Fibroblast of skin of scalp (primary cell): ENCODE results near the gene IFNGR2. TPM values are rescaled to one million over a fixed set of nuclear protein-coding genes. Genes with fewer than 3 reads are reported as not detected.
"Not testable (repeated sequence)": the region's sequence is repeated elsewhere in the genome, so short reads cannot be mapped to it uniquely, and the experiment has no call there.

Source experiments
- DNase-seq: peaks from one replicate; pipeline ENCODE4 v3.0.0-alpha.2; 2013
- polyA plus RNA-seq, 2 experiments: library from polyadenylated mRNA; unstranded; fragments of 120-200 nt; gene quantifications; one replicate each; pipeline ENCODE4 v1.2.1, GENCODE V29; 2013; ENCODE audit not compliant: insufficient read length in 2 of 2

Gene IFNGR2, protein sequence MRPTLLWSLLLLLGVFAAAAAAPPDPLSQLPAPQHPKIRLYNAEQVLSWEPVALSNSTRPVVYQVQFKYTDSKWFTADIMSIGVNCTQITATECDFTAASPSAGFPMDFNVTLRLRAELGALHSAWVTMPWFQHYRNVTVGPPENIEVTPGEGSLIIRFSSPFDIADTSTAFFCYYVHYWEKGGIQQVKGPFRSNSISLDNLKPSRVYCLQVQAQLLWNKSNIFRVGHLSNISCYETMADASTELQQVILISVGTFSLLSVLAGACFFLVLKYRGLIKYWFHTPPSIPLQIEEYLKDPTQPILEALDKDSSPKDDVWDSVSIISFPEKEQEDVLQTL
- 65.7 TPM for polyA plus RNA-seq (2013, experiment 1 of 2; ENCODE audit: insufficient read length)
- 65.6 TPM for polyA plus RNA-seq (2013, experiment 2 of 2; ENCODE audit: insufficient read length)

DNA sequence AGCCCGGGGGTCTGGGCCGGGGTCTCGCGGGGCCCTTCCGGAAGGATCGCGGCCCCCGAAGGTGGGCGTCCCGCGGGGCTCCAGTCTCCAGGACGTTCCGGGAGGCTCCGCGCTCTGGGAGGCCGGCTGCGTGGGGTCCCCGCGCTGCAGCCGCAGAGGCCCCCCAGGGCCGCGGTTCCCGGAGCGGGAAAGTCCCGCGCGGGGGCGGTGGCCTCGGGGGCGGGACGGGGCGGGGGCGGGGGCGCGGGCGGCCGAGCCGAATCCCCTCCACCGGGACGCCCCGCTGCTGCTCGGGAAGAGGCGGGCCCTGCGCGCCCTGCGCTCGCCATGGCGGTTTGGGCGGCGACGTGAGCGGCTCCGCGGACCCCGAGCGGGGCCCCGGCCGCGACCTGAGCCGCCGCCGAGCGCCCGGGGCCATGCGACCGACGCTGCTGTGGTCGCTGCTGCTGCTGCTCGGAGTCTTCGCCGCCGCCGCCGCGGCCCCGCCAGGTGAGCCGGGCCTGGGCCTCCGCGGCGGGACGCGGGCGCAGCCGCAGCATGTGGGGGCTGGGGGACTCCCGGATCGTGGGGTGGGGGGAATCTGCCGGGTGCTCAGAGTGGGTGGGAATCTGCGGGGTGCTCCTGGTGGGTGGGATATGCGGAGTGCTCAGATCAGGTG lies at the start of gene IFNGR2:
TSS of gene IFNGR2 (plus strand) at position 286 of the 658 bp plus-strand sequence. CDS start at position 417, 131 bp downstream.
- peak; percentile 51 for DNase-seq

DNA sequence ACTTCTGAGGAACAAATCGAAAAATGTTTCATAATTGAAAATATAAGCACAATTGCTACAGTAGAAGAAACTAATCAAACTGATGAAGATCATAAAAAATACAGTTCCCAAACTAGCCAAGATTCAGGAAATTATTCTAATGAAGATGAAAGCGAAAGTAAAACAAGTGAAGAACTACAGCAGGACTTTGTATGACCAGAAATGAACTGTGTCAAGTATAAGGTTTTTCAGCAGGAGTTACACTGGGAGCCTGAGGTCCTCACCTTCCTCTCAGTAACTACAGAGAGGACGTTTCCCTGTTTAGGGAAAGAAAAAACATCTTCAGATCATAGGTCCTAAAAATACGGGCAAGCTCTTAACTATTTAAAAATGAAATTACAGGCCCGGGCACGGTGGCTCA lies 47.9 kb upstream of the IFNGR2 start:
- no peak for DNase-seq

DNA sequence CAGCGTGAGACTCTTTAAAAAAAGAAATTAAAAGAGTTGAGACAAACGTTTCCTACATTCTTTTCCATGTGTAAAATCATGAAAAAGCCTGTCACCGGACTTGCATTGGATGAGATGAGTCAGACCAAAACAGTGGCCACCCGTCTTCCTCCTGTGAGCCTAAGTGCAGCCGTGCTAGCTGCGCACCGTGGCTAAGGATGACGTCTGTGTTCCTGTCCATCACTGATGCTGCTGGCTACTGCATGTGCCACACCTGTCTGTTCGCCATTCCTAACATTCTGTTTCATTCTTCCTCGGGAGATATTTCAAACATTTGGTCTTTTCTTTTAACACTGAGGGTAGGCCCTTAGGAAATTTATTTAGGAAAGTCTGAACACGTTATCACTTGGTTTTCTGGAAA lies 47.2 kb upstream of the IFNGR2 start:
- DNase-seq = no peak

DNA sequence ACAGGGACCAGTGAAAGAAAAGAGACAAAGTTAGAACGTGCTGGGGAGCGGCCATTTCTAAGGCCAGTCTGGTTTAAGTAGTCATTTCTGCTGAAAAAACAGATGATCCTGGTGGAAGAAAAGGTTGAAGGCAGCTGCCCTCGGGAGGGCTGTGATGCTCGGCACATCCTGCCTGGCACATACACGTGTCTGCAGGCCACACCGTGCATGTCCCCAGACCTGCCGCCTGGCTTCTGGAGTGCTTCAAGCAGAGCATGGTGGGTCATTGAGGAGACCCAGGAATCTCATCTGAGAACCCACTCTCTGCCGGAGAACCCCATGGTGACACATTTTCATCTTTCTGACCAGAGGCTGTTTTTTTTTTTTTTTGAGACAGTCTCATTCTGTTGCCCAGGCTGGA lies 46.0 kb upstream of the IFNGR2 start:
- no peak for DNase-seq

DNA sequence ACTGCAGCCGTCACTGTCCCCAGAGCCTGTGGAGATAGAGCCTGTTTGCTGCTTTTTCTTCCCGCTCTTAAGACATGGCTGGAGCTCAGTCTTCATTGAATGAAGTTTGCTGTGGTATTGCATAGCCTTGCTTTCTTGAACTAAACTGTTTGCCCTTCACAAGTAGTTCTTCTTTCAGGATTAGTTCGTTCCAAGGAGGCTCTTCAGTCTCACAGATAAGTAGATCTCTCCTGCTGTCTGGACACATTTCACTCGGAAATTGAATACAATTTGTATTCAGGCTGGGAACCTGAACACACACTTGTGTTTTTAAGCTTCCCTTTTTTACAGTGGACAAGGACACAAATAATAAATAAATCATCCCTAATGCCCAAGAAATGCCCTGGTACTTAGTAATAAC lies 43.8 kb upstream of the IFNGR2 start:
- no peak for DNase-seq

DNA sequence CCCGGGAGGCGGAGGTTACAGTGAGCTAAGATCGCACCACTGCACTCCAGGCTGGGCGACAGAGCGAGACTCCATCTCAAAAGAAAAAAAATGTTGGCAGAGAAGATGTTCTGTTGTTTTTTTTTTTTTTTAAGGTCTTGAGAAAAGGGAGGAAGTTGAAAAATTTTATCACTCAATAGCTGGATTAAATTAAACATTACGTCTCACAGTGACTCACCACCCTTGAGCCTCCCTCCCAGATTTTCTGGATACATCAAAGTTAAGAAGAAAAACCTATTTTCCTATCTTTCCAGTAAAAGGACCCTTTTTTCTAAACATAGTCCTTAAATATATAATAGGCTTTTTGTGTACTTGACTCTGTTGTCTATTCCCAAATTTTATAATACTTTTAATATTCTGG lies 42.9 kb upstream of the IFNGR2 start:
- DNase-seq = peak; percentile 54

DNA sequence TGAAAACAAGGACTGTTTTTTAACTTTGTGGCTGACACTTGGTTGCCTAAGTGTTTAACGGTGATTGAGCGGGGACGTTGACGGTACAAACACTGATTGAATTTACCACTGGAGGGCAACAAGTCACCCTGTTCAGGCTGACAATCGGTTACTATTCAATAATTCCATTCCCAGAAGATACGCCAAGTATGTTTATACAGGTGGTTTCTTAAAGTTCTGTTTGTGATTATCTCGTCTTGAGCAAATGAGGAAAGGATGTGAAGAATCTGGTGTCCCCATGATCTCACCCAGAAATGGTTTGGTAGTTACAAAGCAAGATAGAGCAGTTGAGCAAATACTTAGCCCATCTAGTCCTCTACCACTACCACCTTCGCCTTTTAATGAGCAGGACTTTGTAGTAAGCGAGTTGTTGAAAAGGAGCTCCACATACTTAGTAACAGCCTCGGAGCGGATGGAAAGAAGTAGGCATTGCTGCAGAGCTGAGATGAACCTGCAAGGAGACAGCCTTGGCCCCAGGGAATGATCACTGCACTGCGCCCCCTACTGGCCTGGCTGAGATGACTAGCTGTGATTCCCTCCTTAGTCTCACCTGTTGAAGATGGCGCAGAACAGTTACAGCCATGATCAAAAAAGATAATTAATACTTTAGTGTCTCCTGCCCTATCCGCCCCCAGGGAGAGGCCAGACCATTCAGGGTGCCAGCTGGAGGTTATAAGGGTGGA lies 42.2 kb upstream of the IFNGR2 start:
- DNase-seq = peak; percentile 83

DNA sequence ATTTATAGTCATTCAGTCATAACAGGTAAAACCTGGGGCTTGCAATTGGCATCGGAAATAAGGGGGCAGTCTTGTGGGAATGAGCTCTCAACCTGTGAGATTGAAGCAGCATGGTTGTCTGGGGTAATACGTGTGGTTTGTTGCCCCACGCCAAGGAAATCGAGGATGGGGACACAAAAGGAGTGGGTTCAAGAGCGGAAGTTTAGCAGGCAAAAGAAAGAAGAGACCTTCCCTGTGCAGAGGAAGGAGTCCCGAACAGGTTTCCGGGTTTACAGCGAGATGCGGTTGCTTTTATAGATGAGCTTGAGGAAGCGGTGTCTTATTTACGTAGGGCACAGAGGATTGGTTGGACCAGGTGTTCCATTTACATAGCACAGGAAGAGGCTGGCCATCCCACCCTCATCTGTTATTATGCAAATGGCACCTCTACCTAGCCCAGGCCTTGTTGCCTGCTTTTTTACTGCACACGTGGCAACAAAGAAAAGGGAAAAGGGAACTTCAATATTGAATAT lies 41.1 kb upstream of the IFNGR2 start:
- DNase-seq = no peak

DNA sequence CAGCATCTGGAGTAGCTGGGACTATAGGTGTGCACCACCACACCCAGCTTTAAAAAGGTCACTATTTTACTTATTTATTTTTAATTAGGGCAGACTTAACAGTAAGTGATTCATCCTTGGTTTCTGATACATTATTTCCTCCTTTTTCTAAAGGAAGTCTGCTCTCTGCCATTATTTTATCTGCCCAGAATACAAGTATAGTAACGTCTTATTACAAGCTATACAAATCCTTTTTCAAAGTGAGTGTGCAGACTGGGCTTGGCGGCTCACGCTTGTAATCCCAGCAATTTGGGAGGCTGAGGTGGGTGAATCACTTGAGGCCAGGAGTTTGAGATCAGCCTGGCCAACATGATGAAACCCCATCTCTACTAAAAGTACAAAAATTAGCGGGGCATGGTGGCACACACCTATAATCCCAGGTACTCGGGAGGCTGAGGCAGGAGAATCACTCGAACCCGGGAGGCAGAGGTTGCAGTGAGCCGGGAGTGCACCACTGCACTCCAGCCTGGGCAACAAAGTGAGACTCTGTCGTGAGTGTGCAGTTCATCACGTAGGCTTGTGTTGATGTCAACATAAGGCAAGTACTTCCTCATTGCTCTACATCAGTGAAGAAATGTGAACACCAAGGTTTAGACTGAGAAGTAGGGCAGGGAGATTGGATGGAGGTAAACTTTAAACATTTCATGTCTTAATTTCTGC lies 39.2 kb upstream of the IFNGR2 start:
- DNase-seq = not testable (repeated sequence)

DNA sequence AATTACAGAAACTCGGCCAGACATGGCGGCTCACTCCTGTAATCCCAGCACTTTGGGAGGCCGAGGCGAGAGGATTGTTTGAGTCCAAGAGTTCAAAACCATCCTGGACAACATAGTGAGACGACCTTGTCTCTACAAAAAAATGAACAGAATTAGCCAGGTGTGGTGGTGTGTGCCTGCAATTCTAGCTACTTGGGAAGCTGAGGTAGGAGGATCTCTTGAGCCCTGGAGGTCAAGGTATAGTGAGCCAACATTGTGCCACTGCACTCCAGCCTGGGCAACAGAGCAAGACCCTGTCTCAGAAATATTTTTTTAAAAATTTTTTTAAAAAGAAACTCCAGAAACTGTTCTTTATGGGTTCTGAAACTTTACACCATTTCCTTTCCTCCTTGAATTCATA lies 38.4 kb upstream of the IFNGR2 start:
- no peak for DNase-seq

DNA sequence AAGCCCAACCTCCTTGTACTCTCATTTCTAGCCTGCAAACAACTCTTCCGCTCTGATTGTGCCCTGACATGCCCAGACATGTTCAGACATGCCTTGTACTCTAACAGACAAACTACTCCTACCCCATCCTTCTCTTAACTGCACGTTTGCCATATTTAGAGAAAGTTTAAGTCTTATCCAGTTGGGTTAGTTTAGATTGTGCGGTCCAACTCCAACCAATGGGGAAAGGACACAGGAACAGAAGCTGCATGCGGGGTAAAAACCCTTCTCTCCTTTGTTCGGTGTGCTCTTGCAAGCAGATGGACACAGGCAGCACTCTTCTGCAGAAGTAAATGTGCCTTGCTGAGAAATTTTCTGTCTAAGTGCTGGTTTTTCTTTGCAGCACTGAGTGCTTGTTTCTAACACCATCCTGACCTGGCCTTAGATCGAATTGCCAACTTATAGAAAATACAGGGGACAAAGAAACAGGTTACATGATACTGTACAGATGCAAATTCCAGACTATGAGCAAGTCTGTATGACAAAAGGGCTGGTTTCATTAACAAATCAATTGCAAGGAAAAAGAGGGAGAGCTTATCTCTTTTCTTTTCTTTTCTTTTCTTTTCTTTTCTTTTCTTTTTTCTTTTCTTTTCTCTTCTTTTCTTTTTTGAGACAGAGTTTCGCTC lies 35.8 kb upstream of the IFNGR2 start:
- DNase-seq = no peak

DNA sequence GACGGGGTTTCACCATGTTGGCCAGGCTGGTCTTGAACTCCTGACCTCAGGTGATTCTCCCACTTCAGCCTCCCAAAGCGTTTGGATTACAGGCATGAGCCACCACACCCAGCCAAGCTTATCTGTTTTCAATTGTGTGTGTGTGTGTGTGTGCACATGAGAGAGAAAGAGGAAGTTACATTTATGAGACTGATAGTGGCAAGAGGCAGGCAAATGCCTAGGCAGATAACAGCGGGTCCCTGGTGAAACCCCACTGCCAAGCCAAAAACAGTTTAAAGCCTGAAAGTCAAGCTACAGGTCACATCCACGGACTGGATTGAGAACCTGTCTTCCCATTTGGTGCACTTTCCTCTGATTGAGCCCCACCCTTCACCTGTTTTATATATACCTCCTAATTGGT lies 35.1 kb upstream of the IFNGR2 start:
- DNase-seq = no peak

DNA sequence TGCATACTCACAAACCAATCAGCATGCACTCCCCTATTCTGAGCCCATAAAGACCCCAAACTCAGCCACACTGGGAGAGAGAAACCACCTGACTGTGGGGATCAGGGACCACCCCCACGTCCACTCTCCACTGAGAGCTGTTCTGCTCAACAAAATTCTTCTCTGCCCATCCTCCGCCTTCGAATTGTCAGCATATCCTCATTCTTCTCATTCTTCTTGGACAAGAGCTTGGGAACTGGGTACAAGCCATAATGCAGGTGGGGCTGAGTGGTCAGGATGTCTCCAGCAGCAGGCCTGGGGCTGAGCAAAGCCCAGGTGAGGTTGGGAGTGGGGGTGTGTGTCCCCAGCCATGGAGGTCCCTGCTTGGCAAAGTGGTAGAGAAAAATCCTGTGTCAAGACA lies 34.6 kb upstream of the IFNGR2 start:
- no peak for DNase-seq

DNA sequence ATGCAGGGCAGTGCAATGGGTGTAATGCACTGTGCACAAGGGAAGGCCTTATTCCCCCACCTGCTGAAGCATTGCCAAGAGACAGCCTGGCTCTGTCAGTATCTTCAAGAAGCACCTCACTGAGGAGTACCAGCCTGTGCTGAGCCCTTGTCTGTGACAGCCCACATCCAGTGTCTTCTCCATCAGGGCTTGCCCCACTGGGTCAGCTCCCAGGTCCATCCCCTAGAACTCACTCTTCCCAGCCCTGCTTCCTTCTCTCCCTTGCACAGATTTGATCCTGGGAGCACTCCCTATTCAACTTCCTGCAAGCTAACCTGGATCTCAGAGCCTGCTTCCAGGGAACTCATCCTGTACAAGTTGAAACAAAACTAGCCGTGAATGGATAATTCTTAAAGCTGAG lies 33.6 kb upstream of the IFNGR2 start:
- DNase-seq = no peak

DNA sequence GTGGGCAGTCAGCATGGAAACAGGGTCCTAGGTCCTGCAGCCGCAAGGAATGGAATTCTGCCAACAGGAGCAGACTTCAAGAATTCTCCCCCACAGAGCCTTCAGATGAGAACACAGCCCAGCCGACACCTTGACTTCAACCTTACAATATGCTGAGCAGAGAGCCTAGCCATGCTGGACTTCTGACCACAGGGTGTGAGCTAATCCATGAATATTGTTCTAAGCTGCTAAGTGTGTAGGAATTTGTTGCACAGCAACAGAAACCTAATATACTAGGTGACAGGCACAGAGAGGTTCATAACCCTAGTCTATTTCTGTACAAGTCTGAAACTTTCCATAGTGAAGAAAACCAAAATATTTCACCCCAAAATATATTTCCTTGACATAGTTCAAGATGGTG lies 32.9 kb upstream of the IFNGR2 start:
- no peak for DNase-seq

DNA sequence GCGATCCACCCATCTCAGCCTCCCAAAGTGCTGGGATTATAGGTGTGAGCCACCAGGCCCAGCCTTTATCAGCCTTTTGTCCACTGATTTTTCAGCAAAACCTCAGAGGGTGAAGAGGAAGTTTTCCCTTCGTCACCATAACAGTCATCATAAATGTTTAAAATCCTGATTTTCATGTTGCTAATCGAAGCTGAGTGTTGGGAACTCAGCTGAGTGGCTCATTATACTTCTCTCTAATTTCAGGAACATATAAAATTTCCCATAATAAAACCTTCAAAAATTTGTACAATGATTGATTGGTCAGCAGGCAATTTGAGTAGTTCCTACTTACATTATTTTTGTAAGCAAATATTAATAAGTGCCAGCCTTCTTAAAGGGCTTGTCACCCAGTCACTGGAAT lies 31.8 kb upstream of the IFNGR2 start:
- DNase-seq = no peak

DNA sequence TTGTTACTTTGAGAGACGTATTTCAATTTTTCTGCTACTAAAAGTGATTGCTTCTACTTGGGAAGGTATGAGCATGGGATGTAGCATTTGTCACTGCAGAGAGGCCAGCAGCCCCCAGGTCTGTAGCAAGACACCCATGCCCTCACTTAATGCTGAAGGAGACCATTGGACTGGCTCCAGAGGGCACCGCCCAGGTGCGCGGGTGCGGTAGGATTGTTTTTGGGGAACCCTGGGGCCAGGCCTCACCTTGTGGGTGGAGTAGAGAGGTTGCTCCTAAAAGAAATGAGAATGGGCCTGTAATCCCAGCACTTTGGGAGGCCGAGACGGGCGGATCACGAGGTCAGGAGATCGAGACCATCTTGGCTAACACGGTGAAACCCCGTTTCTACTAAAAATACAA lies 30.6 kb upstream of the IFNGR2 start:
- DNase-seq = no peak

DNA sequence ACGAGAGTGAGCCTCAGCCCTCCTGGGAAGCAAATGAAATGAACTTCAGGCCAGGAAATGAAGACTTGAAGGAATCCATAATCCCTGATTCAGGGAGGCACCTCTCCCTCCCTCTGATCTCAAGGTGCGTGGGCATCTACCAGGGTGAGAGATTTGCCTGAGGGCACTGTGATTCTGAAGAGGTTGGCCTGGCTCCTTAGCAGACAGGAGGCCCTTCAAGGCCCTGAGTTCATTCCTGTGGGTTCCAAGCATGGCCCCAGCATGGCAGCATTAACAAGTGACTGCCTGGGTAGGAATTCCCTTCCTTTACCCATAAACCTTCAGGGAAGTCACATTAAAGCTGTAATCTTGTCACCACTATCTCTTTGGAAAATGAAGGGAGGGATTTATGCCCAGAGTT lies 29.8 kb upstream of the IFNGR2 start:
- no peak for DNase-seq

DNA sequence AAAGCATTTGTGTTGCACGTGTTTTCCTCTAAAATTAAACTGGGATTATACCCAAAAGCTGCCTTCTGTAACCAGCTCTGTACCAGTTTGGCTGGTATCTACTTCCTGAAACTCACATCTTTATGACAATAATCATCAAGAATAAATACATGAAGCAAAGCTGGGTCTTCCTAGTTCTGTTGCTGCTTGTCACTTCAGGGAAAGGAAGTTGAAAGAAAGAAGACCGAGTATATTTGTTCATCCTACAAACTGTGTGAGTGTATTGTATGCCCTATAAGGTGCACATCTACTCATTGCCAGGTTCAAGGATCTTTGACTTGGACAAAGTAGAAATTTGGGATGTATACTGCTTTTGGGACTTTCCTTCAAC lies 29.1 kb upstream of the IFNGR2 start:
- DNase-seq = no peak

DNA sequence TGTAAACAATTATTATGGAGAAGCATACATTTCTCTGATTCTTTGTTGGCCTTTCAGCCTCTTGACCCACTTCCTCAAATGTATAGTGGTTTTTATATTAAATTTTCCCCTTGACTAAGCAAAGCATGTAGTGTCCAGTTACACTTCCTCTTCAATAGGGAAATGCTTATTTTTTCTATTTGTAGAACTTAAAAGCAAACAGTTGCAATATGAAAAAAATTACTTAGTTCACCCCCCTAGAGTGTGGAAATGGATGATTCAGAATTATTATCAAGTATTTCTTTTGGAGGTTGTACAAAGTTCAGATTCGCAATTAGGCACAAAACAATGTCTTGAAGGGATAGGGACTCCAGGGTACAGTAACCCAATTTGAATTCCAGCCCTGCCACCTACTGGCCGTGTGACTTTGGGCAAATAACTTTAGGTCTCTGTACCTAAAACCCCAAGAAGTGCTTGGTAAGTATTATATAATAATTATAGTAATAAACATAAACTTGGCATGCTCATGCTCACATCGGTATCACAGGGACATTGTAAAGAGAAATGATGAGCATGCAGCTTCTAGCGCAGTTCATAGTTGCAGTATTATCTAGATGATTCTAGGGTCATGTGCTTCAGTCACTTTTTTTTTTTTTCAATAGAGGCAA lies 28.6 kb upstream of the IFNGR2 start:
- DNase-seq = peak; percentile 59

DNA sequence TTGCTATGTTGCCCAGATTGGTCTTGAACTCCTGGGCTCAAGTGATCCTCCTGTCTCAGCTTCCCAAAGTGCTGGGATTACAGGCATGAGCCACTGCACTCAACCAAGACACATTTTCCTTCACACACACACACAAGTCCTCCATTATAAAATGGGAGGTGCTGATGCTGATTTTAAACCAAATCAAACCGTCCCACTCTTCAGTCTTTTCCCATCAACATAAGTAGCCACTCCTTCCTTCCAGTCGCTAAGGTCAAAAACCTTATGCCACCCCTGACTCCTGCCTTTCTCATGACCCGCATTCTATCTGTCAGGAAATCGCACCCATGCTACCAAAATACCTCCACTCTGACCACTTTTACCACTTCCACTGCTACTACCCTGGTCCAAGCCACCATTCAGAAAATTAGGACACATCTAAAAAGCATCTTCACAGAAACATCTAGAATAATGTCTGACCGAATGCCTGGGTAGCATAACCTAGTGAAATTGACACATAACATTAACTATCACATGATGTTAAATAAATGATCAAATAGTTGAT lies 28.0 kb upstream of the IFNGR2 start:
- no peak for DNase-seq
